Lower lobe of right lung (tissue), 2 donors: ENCODE data around the gene NACAD. TPM values are rescaled to one million over a fixed set of nuclear protein-coding genes. Genes with fewer than 3 reads are reported as not detected.

Experiments used
- ATAC-seq, 2 donors: fragments of 200-7000 bp; cut with Tn5 transposase; one replicate each; pipeline ENCODE4 v1.9.1; 2020 to 2022; ENCODE audit warnings: mild to moderate bottlenecking in 2 of 2, moderate library complexity in 2 of 2
- DNase-seq: peaks from one replicate; pipeline ENCODE4 v3.0.0-alpha.2; 2020
- H3K27ac ChIP-seq: fragments of 200-600 bp; one replicate; pipeline ENCODE4 v1.8.0; 2022
- H3K27me3 ChIP-seq: fragments of 200-600 bp; one replicate; pipeline ENCODE4 v1.8.0; 2022; ENCODE audit warnings: low read depth
- H3K36me3 ChIP-seq: fragments of 200-600 bp; one replicate; pipeline ENCODE4 v1.8.0; 2022; ENCODE audit warnings: mild to moderate bottlenecking
- H3K4me1 ChIP-seq: fragments of 200-600 bp; one replicate; pipeline ENCODE4 v1.8.0; 2022
- H3K4me3 ChIP-seq: fragments of 200-600 bp; one replicate; pipeline ENCODE4 v1.8.0; 2022; ENCODE audit warnings: mild to moderate bottlenecking
- H3K9me3 ChIP-seq: fragments of 200-600 bp; one replicate; pipeline ENCODE4 v1.8.0; 2022
- intact Hi-C: fragments of 100-400 bp; cut with DNase I; formaldehyde crosslinking; loops from one replicate; pipeline ENCODE4 v1.11.0; 2022
- total RNA-seq: library from RNA; stranded (reverse); fragmentation: NEBNext Ultra II Directional; extraction: Animal tissue kit (Norgen Biotek cat#: 25700); gene quantifications from one replicate; pipeline ENCODE4 v1.2.1, GENCODE V29; 2021
- TF ChIP-seq, protein P1 (sequence below): fragments of 200-600 bp; IDR thresholded peaks from one replicate; pipeline ENCODE4 v1.8.0; 2022; ENCODE audit warnings: antibody characterized with exemption, mild to moderate bottlenecking
- donor health status: DM: no; HTN: yes; CAD: no; lungs with severe emphysema.

The NACAD gene
- total RNA-seq, 1 donor from 2014 or later: 2.5 TPM

DNA sequence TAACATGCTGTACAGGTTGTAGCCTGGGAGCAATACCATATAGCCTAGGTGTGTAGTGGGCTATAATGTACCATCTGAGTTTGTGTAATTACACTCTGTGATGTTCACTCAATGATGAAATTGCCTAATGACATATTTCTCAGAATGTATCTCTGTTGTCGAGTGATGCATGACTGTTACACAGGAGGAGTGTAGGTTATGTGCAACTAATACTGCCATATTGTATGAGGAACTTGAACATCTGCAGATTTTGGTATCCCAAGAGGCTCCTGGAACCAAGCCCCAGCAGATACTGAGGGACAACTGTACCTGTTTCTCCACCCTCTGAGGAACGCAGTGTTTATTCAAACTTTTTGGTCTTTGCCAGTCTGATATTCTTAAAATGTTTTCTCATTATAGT is 38.6 kb downstream of the NACAD start:
- no peaks in the 10 kb centered on the region for H3K27me3 ChIP-seq
- no peak overlapping the region for H3K4me3 ChIP-seq
- ATAC-seq (no peak), DNase-seq (no peak)
- H3K36me3 ChIP-seq: peaks cover 70% of the 10 kb centered on the region
- TF ChIP-seq, protein P1, sequence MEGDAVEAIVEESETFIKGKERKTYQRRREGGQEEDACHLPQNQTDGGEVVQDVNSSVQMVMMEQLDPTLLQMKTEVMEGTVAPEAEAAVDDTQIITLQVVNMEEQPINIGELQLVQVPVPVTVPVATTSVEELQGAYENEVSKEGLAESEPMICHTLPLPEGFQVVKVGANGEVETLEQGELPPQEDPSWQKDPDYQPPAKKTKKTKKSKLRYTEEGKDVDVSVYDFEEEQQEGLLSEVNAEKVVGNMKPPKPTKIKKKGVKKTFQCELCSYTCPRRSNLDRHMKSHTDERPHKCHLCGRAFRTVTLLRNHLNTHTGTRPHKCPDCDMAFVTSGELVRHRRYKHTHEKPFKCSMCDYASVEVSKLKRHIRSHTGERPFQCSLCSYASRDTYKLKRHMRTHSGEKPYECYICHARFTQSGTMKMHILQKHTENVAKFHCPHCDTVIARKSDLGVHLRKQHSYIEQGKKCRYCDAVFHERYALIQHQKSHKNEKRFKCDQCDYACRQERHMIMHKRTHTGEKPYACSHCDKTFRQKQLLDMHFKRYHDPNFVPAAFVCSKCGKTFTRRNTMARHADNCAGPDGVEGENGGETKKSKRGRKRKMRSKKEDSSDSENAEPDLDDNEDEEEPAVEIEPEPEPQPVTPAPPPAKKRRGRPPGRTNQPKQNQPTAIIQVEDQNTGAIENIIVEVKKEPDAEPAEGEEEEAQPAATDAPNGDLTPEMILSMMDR: no peak
- intact Hi-C loops: no loop called here
- H3K27ac ChIP-seq: no peak overlapping the region
- no peaks in the 10 kb centered on the region for H3K4me1 ChIP-seq
- no peaks in the 10 kb centered on the region for H3K9me3 ChIP-seq

DNA sequence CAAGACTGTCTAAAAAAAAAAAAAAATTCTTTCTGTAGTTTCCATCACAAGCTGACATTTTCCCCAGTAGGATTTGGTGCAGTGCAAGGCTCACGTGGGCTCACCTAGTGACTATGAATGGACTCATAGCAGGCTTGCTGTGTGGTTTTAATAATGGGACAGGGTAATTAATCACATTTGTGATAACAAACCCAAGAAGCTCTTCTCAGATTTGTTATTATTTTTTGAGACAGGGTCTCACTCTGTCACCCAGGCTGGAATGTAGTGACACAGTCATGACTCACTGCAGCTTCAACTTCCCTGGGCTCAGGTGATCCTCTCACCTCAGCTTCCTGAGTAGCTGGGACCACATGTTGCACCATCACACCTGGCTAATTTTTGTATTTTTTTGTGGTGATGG is 40.0 kb downstream of the NACAD start:
- peaks cover 78% of the 10 kb centered on the region for H3K36me3 ChIP-seq
- no peak overlapping the region for H3K4me3 ChIP-seq
- no peaks in the 10 kb centered on the region for H3K27me3 ChIP-seq
- no peak overlapping the region for H3K27ac ChIP-seq
- TF ChIP-seq, protein P1: no peak
- no peak for DNase-seq
- intact Hi-C loops: no loop called here
- ATAC-seq: no peak
- no peaks in the 10 kb centered on the region for H3K4me1 ChIP-seq
- H3K9me3 ChIP-seq: no peaks in the 10 kb centered on the region

DNA sequence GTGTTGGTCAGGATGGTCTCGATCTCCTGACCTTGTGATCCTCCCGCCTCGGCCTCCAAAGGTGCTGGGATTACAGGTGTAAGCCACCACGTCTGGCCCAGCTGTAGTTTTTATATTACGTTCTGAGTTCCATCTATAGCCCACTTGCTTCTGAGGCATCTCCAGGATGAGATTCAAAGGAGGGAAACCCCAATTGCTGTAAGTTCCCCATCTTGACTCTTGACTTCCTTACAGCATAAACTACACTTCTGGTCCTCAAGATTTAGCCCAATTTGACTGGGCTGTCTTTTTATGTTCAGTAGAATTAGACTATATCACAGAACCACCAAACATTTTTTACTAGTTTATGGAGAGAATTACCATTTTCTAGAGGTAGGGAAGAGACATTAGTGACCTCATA is 44.4 kb downstream of the NACAD start:
- no peaks in the 10 kb centered on the region for H3K9me3 ChIP-seq
- no peak overlapping the region for H3K27ac ChIP-seq
- ATAC-seq: no peak
- no peaks in the 10 kb centered on the region for H3K27me3 ChIP-seq
- DNase-seq: no peak
- H3K4me3 ChIP-seq: no peak overlapping the region
- peaks cover 88% of the 10 kb centered on the region for H3K36me3 ChIP-seq
- no peaks in the 10 kb centered on the region for H3K4me1 ChIP-seq
- intact Hi-C loops: no loop called here
- TF ChIP-seq, protein P1: no peak

DNA sequence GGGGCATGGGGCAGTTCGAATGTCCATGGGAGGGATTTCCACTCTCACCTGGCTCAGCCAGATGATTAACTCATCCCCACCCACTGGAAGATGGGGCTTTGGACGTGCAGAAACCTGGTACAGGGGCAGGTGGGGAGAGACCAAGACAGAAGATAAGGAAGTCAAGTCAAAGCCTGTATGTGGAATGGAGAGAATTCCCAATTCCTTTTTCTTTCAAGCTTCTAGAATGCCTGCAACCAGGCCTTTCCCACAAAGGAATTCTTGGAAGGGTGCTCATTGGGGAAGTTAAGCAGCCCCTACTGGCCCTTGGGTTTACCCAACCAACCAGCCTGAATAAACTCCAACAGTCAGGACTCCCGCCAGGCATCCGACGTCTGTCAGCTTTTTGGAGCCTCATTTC is 49.7 kb downstream of the NACAD start:
- H3K27me3 ChIP-seq: no peaks in the 10 kb centered on the region
- H3K4me3 ChIP-seq: no peak overlapping the region
- DNase-seq (no peak), ATAC-seq (no peak)
- TF ChIP-seq, protein P1: no peak
- H3K4me1 ChIP-seq: peaks cover 14% of the 10 kb centered on the region
- H3K36me3 ChIP-seq: peaks cover 60% of the 10 kb centered on the region
- no peaks in the 10 kb centered on the region for H3K9me3 ChIP-seq
- no peak overlapping the region for H3K27ac ChIP-seq
- intact Hi-C loops: no loop called here

DNA sequence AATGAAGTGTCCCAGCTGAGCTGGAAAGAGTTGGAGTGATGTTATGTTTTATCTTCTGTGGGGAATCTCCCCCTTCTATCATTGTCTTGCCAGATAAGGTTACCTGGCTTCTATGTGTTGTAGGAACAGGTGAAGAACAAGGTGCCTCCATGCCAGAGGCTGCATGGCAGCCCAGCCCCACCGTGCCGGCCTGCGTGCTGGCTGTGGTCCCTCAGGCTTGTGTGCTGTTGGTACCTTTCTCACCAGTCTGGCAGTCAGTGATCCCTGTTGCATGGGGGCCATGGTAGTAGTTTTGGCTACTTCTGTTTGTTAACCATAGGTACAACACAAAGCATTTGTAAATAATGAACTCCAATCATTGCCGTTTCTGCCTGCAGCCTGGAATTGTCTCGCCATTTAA is 50.9 kb downstream of the NACAD start:
- H3K27ac ChIP-seq: no peak overlapping the region
- ATAC-seq (no peak), DNase-seq (no peak)
- H3K27me3 ChIP-seq: no peaks in the 10 kb centered on the region
- intact Hi-C loops: no loop called here
- H3K9me3 ChIP-seq: no peaks in the 10 kb centered on the region
- H3K4me1 ChIP-seq: peaks cover 14% of the 10 kb centered on the region
- H3K4me3 ChIP-seq: no peak overlapping the region
- TF ChIP-seq, protein P1: no peak
- H3K36me3 ChIP-seq: peaks cover 49% of the 10 kb centered on the region

DNA sequence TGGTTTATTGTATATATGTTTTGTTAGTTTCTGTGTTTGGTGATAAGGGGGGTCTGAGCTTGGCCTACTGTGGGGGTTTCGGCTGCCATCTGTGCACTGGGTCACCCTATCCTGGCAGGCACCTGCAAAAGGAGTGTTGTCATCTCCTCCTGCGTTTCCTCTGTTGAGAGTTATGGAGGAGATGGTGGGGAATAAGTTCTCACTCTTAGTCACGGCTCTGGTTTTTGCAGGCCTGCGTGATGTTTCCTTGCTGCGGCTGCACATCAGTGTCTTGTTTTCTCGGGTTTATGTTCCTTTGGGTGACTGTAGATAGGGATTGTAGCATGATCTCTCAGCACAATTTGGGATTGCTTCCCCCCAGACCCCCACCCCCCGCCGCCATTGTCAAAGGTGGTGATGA is 52.0 kb downstream of the NACAD start:
- no peak overlapping the region for H3K4me3 ChIP-seq
- H3K4me1 ChIP-seq: peaks cover 14% of the 10 kb centered on the region
- H3K36me3 ChIP-seq: peaks cover 39% of the 10 kb centered on the region
- ATAC-seq: no peak
- intact Hi-C loops: no loop called here
- DNase-seq: no peak
- TF ChIP-seq, protein P1: no peak
- no peak overlapping the region for H3K27ac ChIP-seq
- H3K27me3 ChIP-seq: no peaks in the 10 kb centered on the region
- H3K9me3 ChIP-seq: no peaks in the 10 kb centered on the region
